HepG2 (cell line): ENCODE results near the gene LNX2. TPM values are rescaled to one million over a fixed set of nuclear protein-coding genes. Genes with fewer than 3 reads are reported as not detected.

Source experiments
- FOXA3 ChIP-seq: IDR thresholded peaks from 2 replicates; pipeline ENCODE4 v1.6.1; 2016; ENCODE audit warnings: missing genetic modification reagents, missing compliant biosample characterization
- KIAA2018 ChIP-seq: sonication (generic); formaldehyde crosslinking; IDR thresholded peaks from 2 replicates; pipeline ENCODE4 v1.5.0; 2020; ENCODE audit warnings: mild to moderate bottlenecking, missing genetic modification reagents, borderline replicate concordance
- SMC3 ChIP-seq: IDR thresholded peaks from 2 replicates; pipeline ENCODE4 v1.6.1; 2011; ENCODE audit warnings: low read length, improper control_type of control experiment
- SOX6 ChIP-seq, 2 experiments: fragments of 450-650 bp in 1 of 2; sonication (generic) in 1 of 2; formaldehyde crosslinking in 1 of 2; IDR thresholded peaks; 2 replicates each; pipeline versions ENCODE4 v1.4.0 to v1.6.1; 2017 to 2020; ENCODE audit warnings: antibody characterized with exemption in 1 of 2, mild to moderate bottlenecking in 1 of 2, missing genetic modification reagents in 1 of 2
- ZBED4 ChIP-seq: sonication (generic); formaldehyde crosslinking; IDR thresholded peaks from 2 replicates; pipeline ENCODE4 v1.4.0; 2020; ENCODE audit warnings: missing genetic modification reagents, borderline replicate concordance
- ZNF367 ChIP-seq: sonication (generic); formaldehyde crosslinking; IDR thresholded peaks from 2 replicates; pipeline ENCODE4 v1.4.0; 2020; ENCODE audit warnings: missing genetic modification reagents, borderline replicate concordance
- ZNF75D ChIP-seq: sonication (generic); formaldehyde crosslinking; IDR thresholded peaks from 2 replicates; pipeline ENCODE4 v1.8.1; 2023; ENCODE audit warnings: missing genetic modification reagents, mild to moderate bottlenecking, borderline replicate concordance
- polyA plus RNA-seq, 8 experiments: library from polyadenylated mRNA; depleted of rRNA in 3 of 8; stranded (reverse) in 7 of 8; unstranded in 1 of 8; fragments of >200 nt; fragmentation: Illumina TruSeq in 4 of 8; extraction: Trizol in 4 of 8; gene quantifications; 2 replicates each; pipeline versions ENCODE4 v1.2.1 to v1.2.3, GENCODE V29; 2011 to 2016; ENCODE audit warnings: low read depth in 4 of 8, missing spikeins in 1 of 8, mixed read lengths in 1 of 8; ENCODE audit not compliant: insufficient read depth in 1 of 8
- total RNA-seq, 5 experiments: library from RNA; depleted of rRNA; stranded (reverse); fragments of >200 nt; fragmentation: Illumina TruSeq; extraction: Trizol; gene quantifications; 2 replicates each; pipeline ENCODE4 v1.2.3, GENCODE V29; 2016; ENCODE audit warnings: low read depth in 1 of 5
- TF ChIP-seq, protein P1 (sequence below): sonication (generic); formaldehyde crosslinking; IDR thresholded peaks from 2 replicates; pipeline ENCODE4 v1.8.0; 2022; ENCODE audit warnings: mild to moderate bottlenecking, missing genetic modification reagents

The LNX2 gene
- total and polyA plus RNA-seq, 2 of the 13 experiments (the other 11 are each of a cell fraction or from before 2014, with no cell fraction given): 9.2 to 9.7 TPM

- TF ChIP-seq ZBED4: no peak
- TF ChIP-seq SMC3: no peak
- TF ChIP-seq ZNF75D (CRISPR knock-in tag): no peak
- no peak for TF ChIP-seq ZNF367 (CRISPR knock-in tag)
- 0 out of 2 replicates have a peak, but pooled peaks have one; percentile 30 for TF ChIP-seq FOXA3 (CRISPR knock-in tag)
- no peak for TF ChIP-seq SOX6 (IDR thresholded peaks at IDR 0.05)
- peak; percentile 49 for TF ChIP-seq SOX6 (CRISPR knock-in tag; IDR thresholded peaks at IDR 0.05)
- no peak for TF ChIP-seq KIAA2018 (CRISPR knock-in tag)
- TF ChIP-seq, protein P1, sequence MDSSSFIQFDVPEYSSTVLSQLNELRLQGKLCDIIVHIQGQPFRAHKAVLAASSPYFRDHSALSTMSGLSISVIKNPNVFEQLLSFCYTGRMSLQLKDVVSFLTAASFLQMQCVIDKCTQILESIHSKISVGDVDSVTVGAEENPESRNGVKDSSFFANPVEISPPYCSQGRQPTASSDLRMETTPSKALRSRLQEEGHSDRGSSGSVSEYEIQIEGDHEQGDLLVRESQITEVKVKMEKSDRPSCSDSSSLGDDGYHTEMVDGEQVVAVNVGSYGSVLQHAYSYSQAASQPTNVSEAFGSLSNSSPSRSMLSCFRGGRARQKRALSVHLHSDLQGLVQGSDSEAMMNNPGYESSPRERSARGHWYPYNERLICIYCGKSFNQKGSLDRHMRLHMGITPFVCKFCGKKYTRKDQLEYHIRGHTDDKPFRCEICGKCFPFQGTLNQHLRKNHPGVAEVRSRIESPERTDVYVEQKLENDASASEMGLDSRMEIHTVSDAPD (CRISPR knock-in tag): no peak
Observed at GRCh38 chr13:27621366-27622101, 1.2 kb upstream of the LNX2 start, which contains the start of gene POLR1D (continued).
